H7 (cell line): ENCODE data around the gene ADAMTS17. TPM values are rescaled to one million over a fixed set of nuclear protein-coding genes. Genes with fewer than 3 reads are reported as not detected.

Experiments used
- DNase-seq: peaks from one replicate; pipeline ENCODE4 v3.0.0; 2012
- H3K27me3 ChIP-seq: 2 replicates; pipeline ENCODE4 v1.6.0; 2011; ENCODE audit warnings: mild to moderate bottlenecking, low read length; ENCODE audit not compliant: control insufficient read depth, insufficient read depth
- H3K36me3 ChIP-seq: replicated peaks from 2 replicates; pipeline ENCODE4 v1.5.1; 2011; ENCODE audit warnings: low read length; ENCODE audit not compliant: control insufficient read depth, insufficient read depth
- H3K4me3 ChIP-seq: 2 replicates; pipeline ENCODE4 v1.5.1; 2011; ENCODE audit warnings: low read depth, mild to moderate bottlenecking, control low read depth, low read length, moderate library complexity; ENCODE audit not compliant: insufficient read depth
- total RNA-seq: library from RNA; depleted of rRNA; stranded (reverse); fragments of >200 nt; shearing (Covaris generic); gene quantifications from 2 replicates; pipeline ENCODE4 v1.2.3, GENCODE V29; 2014

Gene ADAMTS17
- total RNA-seq, 1 experiment from 2014 or later = 0.55 TPM

GRCh38 chr15:100309109-100310040 lies 32.4 kb downstream of the ADAMTS17 start:
- no peaks in the 10 kb centered on the region for H3K27me3 ChIP-seq
- DNase-seq = peak; percentile 41
- no peak overlapping the region for H3K4me3 ChIP-seq
- no peaks in the 10 kb centered on the region for H3K36me3 ChIP-seq

DNA sequence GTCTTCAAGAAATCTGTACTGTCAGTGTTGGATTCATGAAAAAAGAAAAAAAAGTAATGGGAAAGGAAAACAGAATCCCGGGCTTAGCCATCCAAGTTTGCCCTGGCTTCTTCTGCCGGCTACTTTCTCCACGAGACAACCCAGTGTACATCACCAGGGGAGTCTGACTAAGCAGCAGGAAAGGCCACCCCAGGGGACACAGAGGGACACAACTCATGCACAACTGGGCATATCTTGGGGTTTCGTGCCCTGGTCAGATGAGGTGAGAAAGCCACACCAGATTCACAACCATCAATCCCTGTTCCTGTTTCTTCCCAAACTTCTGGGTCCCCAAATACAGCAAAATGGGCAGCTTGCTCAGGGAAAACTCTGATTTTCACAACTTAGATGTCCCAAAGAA lies 33.2 kb downstream of the ADAMTS17 start:
- no peak for DNase-seq
- Histone ChIP-seq H3K27me3 (no peaks in the 10 kb centered on the region), H3K36me3 (no peaks in the 10 kb centered on the region), H3K4me3 (no peak overlapping the region)

DNA sequence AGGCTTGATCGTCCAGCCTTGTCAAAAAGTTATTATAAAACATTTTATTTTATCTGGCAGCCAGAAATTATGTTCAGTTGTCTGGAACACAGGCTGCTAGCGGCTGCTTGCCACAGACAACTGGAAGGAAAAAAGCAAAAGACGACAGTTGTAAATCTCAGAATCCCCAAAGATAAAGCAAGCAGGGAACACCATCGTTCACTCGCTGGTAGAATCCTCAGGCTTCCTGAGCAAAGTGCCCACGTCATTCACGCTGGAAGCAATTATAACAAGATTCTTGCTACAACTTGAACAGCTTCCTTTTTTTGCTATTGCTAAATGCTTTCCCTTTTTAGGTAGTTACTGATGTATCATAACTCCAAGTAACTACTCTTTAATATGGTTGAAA lies 33.6 kb downstream of the ADAMTS17 start:
- H3K4me3 ChIP-seq = no peak overlapping the region
- no peak for DNase-seq
- no peaks in the 10 kb centered on the region for H3K27me3 ChIP-seq
- no peaks in the 10 kb centered on the region for H3K36me3 ChIP-seq

DNA sequence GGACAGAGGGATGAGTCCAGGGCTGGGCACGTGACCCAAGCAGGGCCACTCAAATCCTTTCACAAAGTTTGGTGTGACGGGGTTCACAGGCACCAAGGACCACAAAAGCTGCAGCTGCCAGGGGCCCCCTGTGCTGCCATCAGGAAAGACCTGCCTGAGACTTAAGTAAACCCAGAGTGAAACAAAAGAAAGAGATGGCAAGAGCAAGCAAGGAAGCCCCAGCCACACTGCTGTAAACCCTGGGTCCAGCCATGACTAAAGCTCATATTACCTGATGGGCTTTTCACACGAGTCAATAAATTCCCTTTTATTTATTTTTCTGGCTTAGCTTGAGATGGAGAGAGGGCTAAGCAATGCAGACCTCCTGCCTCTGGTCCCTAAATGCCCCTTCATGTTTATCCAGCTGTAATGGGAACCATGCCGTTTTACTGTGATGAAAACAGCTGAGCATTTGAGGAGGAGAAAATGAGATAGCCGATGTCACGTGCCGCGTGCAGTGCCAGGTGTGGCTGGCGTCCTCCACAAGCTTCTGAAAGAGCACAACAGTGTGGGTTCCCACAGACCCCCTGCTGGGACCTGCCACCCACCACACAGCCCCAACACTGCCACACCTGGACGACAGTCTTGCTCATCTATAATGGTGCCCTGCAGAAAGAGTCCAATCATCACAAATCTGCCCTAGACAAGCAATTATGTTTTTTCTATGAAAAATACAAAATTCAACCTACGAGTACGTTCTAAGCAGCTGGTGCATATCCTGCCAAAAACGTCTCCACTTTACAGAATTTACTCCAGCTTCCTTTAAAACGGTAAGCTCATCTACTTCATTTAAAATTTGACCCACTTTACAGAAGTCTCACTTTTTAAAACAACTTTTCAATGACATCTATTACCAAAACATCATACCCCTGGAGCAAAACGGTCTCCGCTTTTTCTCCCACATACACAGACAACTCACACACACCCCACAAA lies 34.2 kb downstream of the ADAMTS17 start:
- no peak for DNase-seq
- Histone ChIP-seq H3K27me3 (no peaks in the 10 kb centered on the region), H3K36me3 (no peaks in the 10 kb centered on the region), H3K4me3 (no peak overlapping the region)

DNA sequence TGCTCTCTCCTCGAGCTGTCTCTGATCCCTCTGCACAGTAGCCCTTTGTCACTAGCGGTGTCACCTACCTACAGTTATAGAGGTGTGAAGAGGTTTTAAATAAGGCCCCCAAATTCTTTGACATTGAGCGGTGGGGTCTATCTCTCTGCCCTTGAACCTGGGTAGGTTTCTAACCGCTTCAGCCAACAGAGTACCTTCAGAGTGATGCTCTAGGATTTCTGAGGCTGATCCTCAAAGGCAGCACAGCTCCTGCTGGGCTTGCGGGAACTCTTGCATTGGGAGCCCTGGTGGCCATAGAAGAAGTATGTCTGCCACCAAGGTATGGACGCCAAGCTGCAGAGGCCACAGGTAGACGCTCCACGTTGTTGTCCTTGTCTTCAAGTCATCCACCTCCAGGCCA lies 35.7 kb downstream of the ADAMTS17 start:
- H3K4me3 ChIP-seq = no peak overlapping the region
- DNase-seq = no peak
- H3K36me3 ChIP-seq = no peaks in the 10 kb centered on the region

DNA sequence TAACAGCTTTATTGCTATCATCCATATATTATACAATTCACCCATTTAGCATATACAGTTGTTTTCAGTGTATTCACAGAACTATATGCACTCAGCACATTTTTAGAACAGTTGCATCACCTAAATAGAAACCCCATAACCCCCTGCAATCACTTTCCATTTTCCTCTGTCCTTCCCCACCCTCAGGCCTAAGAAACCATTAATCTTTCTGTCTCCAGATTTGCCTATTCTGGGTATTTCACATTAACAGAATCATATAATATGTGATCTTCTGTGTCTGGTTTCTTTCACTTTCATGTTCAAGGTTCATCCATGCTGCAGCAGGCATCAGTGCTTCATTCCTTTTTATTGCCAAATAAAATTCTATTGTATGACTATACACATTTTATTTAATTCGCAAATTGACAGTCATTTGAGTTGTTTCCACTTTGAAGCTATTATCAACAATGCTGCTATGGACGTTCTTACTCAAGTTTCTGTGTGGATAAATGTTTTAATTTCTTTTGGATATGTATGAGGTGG lies 39.8 kb downstream of the ADAMTS17 start:
- Histone ChIP-seq H3K36me3 (no peaks in the 10 kb centered on the region), H3K4me3 (no peak overlapping the region), H3K27me3 (no peaks in the 10 kb centered on the region)
- DNase-seq = no peak

More for the DNA sequence above, 35.7 kb downstream of the ADAMTS17 start:
- no peaks in the 10 kb centered on the region for H3K27me3 ChIP-seq

- H3K4me3 ChIP-seq = no peak overlapping the region
- no peaks in the 10 kb centered on the region for H3K27me3 ChIP-seq
- DNase-seq = no peak
- H3K36me3 ChIP-seq = no peaks in the 10 kb centered on the region
Observed at GRCh38 chr15:100298257-100298656, 43.5 kb downstream of the ADAMTS17 start.

GRCh38 chr15:100297812-100298211 lies 44.0 kb downstream of the ADAMTS17 start:
- DNase-seq = no peak
- Histone ChIP-seq H3K36me3 (no peaks in the 10 kb centered on the region), H3K4me3 (no peak overlapping the region), H3K27me3 (no peaks in the 10 kb centered on the region)

DNA sequence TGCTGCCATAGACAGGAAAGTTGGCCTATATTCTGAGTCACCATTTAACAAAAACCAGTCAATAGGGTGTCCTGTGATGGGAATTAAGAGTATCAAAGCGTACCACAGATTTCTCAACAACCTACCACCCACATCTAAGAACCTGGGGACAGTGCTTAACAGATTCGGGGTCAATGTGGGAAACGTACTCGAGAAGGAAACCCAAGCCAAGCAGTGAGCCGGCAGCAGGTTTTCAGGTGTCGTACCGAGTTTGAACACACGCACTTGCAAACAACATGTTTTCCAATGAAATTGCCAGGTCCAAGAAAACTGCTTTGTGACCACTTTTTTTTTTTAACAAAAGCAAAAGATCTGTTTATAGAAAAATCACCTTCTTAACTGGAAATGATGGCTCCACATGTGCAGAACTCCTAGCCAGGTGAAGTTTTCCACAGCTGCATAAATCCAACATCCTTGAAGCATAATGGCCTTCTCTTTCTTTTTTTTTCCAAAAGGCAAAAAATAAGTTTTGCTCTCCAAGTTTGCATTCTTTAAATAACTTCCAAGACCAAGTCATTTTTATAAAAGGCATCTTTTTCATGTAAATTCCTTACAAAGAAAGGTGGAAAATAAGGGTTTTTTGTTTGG lies 45.7 kb downstream of the ADAMTS17 start:
- H3K4me3 ChIP-seq = no peak overlapping the region
- DNase-seq = no peak
- H3K36me3 ChIP-seq = no peaks in the 10 kb centered on the region
- H3K27me3 ChIP-seq = no peaks in the 10 kb centered on the region

- H3K27me3 ChIP-seq = no peaks in the 10 kb centered on the region
- no peaks in the 10 kb centered on the region for H3K36me3 ChIP-seq
- no peak for DNase-seq
- H3K4me3 ChIP-seq = no peak overlapping the region
Observed at GRCh38 chr15:100292010-100292409, 49.8 kb downstream of the ADAMTS17 start.

- no peaks in the 10 kb centered on the region for H3K27me3 ChIP-seq
- DNase-seq = no peak
- no peaks in the 10 kb centered on the region for H3K36me3 ChIP-seq
- no peak overlapping the region for H3K4me3 ChIP-seq
Observed at GRCh38 chr15:100291106-100291505, 50.7 kb downstream of the ADAMTS17 start.

DNA sequence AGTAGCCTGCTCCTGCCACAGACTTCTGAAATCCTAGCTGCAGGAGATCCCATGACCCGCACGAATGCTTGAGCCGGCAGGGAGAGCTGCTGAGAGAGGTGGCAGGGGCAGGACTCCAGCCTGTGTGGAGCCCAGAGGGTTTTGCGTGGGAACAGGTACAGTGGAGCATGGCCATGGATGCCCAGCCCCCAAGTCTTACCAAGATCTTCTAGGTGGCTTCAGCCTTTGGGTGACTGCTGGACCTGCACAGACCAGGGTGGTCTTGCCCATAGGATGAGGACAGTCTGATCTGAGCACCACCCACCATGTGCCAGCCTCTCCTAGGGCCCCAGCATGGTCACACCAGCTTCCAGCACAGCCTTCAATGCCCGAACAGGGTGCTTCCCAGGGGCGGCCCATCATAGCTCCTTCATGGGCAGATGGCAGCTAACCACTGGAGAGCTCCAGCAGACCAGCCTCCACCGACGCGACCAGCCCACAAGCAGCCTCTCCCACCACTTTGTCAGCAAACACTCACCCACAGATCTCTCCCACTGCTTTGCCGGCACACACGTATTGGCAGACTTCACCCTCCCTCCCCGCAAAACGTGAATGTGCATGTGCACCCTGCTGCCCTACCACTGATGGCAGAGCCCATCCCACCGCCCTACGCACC lies 56.0 kb downstream of the ADAMTS17 start:
- Histone ChIP-seq H3K36me3 (no peaks in the 10 kb centered on the region), H3K27me3 (no peaks in the 10 kb centered on the region), H3K4me3 (no peak overlapping the region)
- no peak for DNase-seq

GRCh38 chr15:100284701-100285100 lies 57.1 kb downstream of the ADAMTS17 start:
- Histone ChIP-seq H3K27me3 (no peaks in the 10 kb centered on the region), H3K36me3 (no peaks in the 10 kb centered on the region), H3K4me3 (no peak overlapping the region)
- no peak for DNase-seq

DNA sequence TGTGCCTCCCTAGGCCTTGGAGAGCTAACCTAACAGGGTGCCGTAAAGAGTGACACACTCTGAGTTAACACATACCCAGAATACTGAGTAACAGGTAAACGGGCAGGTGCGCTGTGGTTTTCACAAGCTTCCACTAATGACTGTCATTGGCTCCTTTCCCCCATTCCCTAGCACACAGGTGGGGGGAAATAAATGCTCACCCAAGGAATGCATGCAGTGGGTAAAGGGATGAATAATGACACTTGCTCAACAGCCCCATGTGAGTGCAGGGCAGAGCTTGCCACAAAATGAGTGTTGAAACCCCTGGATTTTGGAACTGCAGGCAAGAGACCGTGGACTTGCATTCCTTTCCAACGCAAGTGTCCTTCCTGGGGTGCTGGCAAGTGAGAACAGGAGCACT lies 57.6 kb downstream of the ADAMTS17 start:
- Histone ChIP-seq H3K4me3 (no peak overlapping the region), H3K36me3 (no peaks in the 10 kb centered on the region), H3K27me3 (no peaks in the 10 kb centered on the region)
- no peak for DNase-seq
